Mesendoderm (in vitro differentiated cells): Measurements from ENCODE around the gene HAGHL.
"Not testable (repeated sequence)": the region's sequence is repeated elsewhere in the genome, so short reads cannot be mapped to it uniquely, and the experiment has no call there.

ENCODE experiments used
- DNase-seq: peaks from one replicate; pipeline ENCODE4 v3.0.0; 2013
- H2AK5ac ChIP-seq: 2 replicates; pipeline ENCODE4 v1.6.1; 2013; ENCODE audit warnings: low read length, inconsistent platforms
- H2BK120ac ChIP-seq: 2 replicates; pipeline ENCODE4 v1.6.1; 2013; ENCODE audit warnings: low read depth, mild to moderate bottlenecking, low read length, moderate library complexity, mixed read lengths
- H2BK15ac ChIP-seq: replicated peaks from 2 replicates; pipeline ENCODE4 v1.6.1; 2013; ENCODE audit warnings: low read depth, mild to moderate bottlenecking, moderate library complexity
- H2BK5ac ChIP-seq: 2 replicates; pipeline ENCODE4 v1.6.1; 2013; ENCODE audit warnings: low read length, inconsistent platforms
- H3K18ac ChIP-seq: 2 replicates; pipeline ENCODE4 v1.6.1; 2013; ENCODE audit warnings: mild to moderate bottlenecking, low read length, mixed read lengths
- H3K23ac ChIP-seq: one replicate; pipeline ENCODE4 v1.6.1; 2013; ENCODE audit warnings: low read length
- H3K27ac ChIP-seq: 2 replicates; pipeline ENCODE4 v1.5.1; 2013; ENCODE audit warnings: low read depth, mild to moderate bottlenecking, inconsistent platforms, low read length, moderate library complexity
- H3K27me3 ChIP-seq: 2 replicates; pipeline ENCODE4 v1.6.1; 2013; ENCODE audit warnings: low read length, control low read depth, mild to moderate bottlenecking, inconsistent platforms; ENCODE audit not compliant: insufficient read depth, poor library complexity
- H3K36me3 ChIP-seq: 2 replicates; pipeline ENCODE4 v1.6.1; 2013; ENCODE audit warnings: low read length, inconsistent platforms; ENCODE audit not compliant: control insufficient read depth, insufficient read depth
- H3K4ac ChIP-seq: one replicate; pipeline ENCODE4 v1.6.1; 2013; ENCODE audit warnings: low read depth, mild to moderate bottlenecking, low read length, moderate library complexity
- H3K4me1 ChIP-seq: 2 replicates; pipeline ENCODE4 v1.6.1; 2013; ENCODE audit warnings: low read depth, low read length, inconsistent platforms; ENCODE audit not compliant: control insufficient read depth
- H3K4me2 ChIP-seq: 2 replicates; pipeline ENCODE4 v1.6.1; 2013; ENCODE audit warnings: low read length
- H3K4me3 ChIP-seq: 2 replicates; pipeline ENCODE4 v1.5.1; 2013; ENCODE audit warnings: mild to moderate bottlenecking, low read length
- H3K56ac ChIP-seq: one replicate; pipeline ENCODE4 v1.6.1; 2013; ENCODE audit warnings: low read length
- H3K79me1 ChIP-seq: 2 replicates; pipeline ENCODE4 v1.6.1; 2013; ENCODE audit warnings: low read length, inconsistent platforms
- H3K79me2 ChIP-seq: 2 replicates; pipeline ENCODE4 v1.6.1; 2013; ENCODE audit warnings: mild to moderate bottlenecking, low read length; ENCODE audit not compliant: control insufficient read depth, insufficient read depth
- H3K9ac ChIP-seq: 2 replicates; pipeline ENCODE4 v1.6.1; 2013; ENCODE audit warnings: low read length, inconsistent platforms
- H4K5ac ChIP-seq: one replicate; pipeline ENCODE4 v1.6.1; 2013; ENCODE audit warnings: low read length
- H4K8ac ChIP-seq: one replicate; pipeline ENCODE4 v1.6.1; 2013; ENCODE audit warnings: low read depth, mild to moderate bottlenecking, control low read depth, low read length, moderate library complexity
- WGBS: extraction: QIAGEN DNeasy Blood & Tissue Kit; methylation state at CpG from one replicate; pipeline ENCODE4 v1.1.7; 2013; ENCODE audit warnings: low lambda C conversion rate, missing lambda C conversion rate; ENCODE audit not compliant: insufficient coverage; ENCODE audit errors: extremely low coverage; 5-methylcytosine and 5-hydroxymethylcytosine counted together

HAGHL gene

DNA sequence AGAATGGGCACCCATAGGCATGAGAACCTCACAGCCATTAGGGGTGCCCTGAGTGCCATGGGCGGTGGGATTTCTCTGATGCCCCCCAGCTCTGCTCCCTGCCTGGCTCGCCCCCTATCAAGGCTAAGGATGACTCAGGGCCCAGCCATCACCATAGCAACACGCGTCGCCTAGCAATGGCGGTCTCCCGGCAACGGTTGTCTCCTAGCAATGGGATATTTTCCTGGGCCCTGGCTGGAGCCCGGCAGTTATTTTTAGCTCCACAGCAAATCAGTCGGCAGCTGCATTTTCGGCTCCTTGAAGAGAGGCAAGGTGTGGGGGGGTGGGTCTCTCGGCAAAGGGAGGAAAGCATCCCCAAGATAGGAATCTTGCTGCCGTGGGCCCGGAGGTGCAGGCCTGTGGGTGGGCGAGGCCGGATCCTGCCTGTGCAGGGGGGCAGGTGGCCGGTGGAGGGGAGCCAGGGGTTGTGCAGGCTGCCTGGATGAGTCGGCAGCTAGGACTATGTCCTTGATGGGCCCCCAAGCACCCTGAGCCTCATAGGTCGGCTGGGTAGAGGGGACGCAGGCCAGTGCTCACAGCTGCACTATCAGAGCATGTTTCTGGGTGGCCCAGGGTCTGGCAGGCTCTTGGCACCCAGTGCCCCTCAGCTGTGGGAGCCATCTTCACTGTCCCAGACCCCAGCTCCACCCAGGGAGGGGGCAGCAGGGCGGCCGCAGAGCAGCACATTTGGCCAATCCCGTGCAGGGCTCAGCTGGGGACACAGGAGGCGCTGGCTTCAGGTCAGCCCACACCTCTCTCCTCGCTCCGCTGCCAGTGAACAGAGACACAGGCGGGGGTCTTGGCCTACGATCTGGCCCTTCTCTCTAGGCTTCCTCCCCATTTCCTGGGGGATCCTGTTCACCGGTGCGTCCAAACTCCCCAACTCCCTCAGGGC lies 17.1 kb upstream of the HAGHL start:
- H3K4me1 ChIP-seq: no peaks in the 10 kb centered on the region
- no peaks in the 10 kb centered on the region for H3K79me2 ChIP-seq
- H3K4ac ChIP-seq: no peak overlapping the region
- DNase-seq: peak; percentile 89
- H3K79me1 ChIP-seq: no peaks in the 10 kb centered on the region
- no peak overlapping the region for H2BK15ac ChIP-seq
- no peak overlapping the region for H2BK5ac ChIP-seq
- H4K5ac ChIP-seq: no peak overlapping the region
- no peak overlapping the region for H3K56ac ChIP-seq
- H3K27ac ChIP-seq: no peak overlapping the region
- no peak overlapping the region for H3K9ac ChIP-seq
- H3K4me2 ChIP-seq: no peak overlapping the region
- no peaks in the 10 kb centered on the region for H3K36me3 ChIP-seq
- H3K23ac ChIP-seq: no peak overlapping the region
- H3K4me3 ChIP-seq: no peak overlapping the region
- no CpG with 5 or more reads among the region's 30 CpGs for WGBS
- H2BK120ac ChIP-seq: no peak overlapping the region
- H2AK5ac ChIP-seq: no peak overlapping the region
- no peak overlapping the region for H3K18ac ChIP-seq
- no peak overlapping the region for H4K8ac ChIP-seq
- peaks cover 18% of the 10 kb centered on the region for H3K27me3 ChIP-seq

DNA sequence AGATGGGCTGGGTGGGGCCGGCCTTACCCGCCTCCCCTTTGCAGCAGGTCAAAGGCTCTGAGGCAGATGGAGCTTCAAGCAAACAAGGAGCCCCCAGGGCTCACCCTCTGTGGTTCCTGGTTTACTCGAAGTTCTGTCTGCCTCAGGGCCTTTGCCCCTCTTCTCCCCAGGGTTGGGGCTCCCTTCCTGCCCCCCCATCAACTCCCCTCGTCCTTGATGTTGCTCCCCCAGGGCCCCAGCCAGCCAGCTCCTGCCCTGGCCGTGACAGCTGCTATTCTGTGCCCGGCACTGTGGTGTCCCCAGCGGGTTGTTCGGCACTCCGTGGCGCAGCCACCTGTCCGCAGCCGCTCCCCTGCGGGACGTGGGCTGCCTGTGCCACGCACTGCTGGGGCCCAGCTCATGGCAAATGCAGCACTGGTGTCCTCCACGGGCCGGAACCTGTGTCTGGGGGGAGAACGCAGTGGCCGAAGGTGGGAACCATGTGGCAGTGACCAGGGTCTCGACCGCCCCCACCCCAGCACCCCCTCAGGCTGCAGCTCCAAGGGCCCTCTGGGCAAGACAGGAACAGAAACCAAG lies 16.3 kb upstream of the HAGHL start:
- no peak overlapping the region for H2BK15ac ChIP-seq
- H3K79me2 ChIP-seq: no peaks in the 10 kb centered on the region
- H4K5ac ChIP-seq: no peak overlapping the region
- no peaks in the 10 kb centered on the region for H3K79me1 ChIP-seq
- no peak overlapping the region for H3K23ac ChIP-seq
- no peak for DNase-seq
- no peak overlapping the region for H4K8ac ChIP-seq
- H2BK120ac ChIP-seq: no peak overlapping the region
- no peaks in the 10 kb centered on the region for H3K36me3 ChIP-seq
- no peak overlapping the region for H2AK5ac ChIP-seq
- WGBS: no CpG with 5 or more reads among the region's 21 CpGs
- H2BK5ac ChIP-seq: no peak overlapping the region
- no peak overlapping the region for H3K9ac ChIP-seq
- H3K4ac ChIP-seq: no peak overlapping the region
- H3K27me3 ChIP-seq: peaks cover 16% of the 10 kb centered on the region
- no peak overlapping the region for H3K4me3 ChIP-seq
- H3K4me2 ChIP-seq: no peak overlapping the region
- H3K18ac ChIP-seq: no peak overlapping the region
- no peak overlapping the region for H3K56ac ChIP-seq
- no peaks in the 10 kb centered on the region for H3K4me1 ChIP-seq
- H3K27ac ChIP-seq: no peak overlapping the region

- no peaks in the 10 kb centered on the region for H3K79me1 ChIP-seq
- no peak overlapping the region for H2BK120ac ChIP-seq
- no peaks in the 10 kb centered on the region for H3K36me3 ChIP-seq
- H3K27me3 ChIP-seq: peaks cover 18% of the 10 kb centered on the region
- H3K56ac ChIP-seq: no peak overlapping the region
- H2BK15ac ChIP-seq: no peak overlapping the region
- no peak overlapping the region for H3K18ac ChIP-seq
- no peaks in the 10 kb centered on the region for H3K79me2 ChIP-seq
- H2AK5ac ChIP-seq: no peak overlapping the region
- no peak for DNase-seq
- no peaks in the 10 kb centered on the region for H3K4me1 ChIP-seq
- no peak overlapping the region for H3K4me3 ChIP-seq
- H4K5ac ChIP-seq: no peak overlapping the region
- no peak overlapping the region for H3K23ac ChIP-seq
- no peak overlapping the region for H2BK5ac ChIP-seq
- H3K4me2 ChIP-seq: no peak overlapping the region
- no peak overlapping the region for H3K9ac ChIP-seq
- H3K4ac ChIP-seq: no peak overlapping the region
- no CpG with 5 or more reads among the region's 12 CpGs for WGBS
- H4K8ac ChIP-seq: no peak overlapping the region
- no peak overlapping the region for H3K27ac ChIP-seq
Observed at GRCh38 chr16:711084-711483, 15.8 kb upstream of the HAGHL start.

- H2AK5ac ChIP-seq: no peak overlapping the region
- H2BK120ac ChIP-seq: no peak overlapping the region
- H2BK15ac ChIP-seq: no peak overlapping the region
- H3K9ac ChIP-seq: no peak overlapping the region
- no peaks in the 10 kb centered on the region for H3K36me3 ChIP-seq
- H3K23ac ChIP-seq: no peak overlapping the region
- no peak overlapping the region for H4K5ac ChIP-seq
- no peak overlapping the region for H3K18ac ChIP-seq
- no peak overlapping the region for H3K56ac ChIP-seq
- no peak overlapping the region for H3K4ac ChIP-seq
- H3K27ac ChIP-seq: no peak overlapping the region
- DNase-seq: peak; percentile 75
- H3K4me2 ChIP-seq: no peak overlapping the region
- H3K4me3 ChIP-seq: no peak overlapping the region
- no peak overlapping the region for H4K8ac ChIP-seq
- no CpG with 5 or more reads among the region's 25 CpGs for WGBS
- H3K27me3 ChIP-seq: peaks cover 12% of the 10 kb centered on the region
- H3K79me1 ChIP-seq: no peaks in the 10 kb centered on the region
- H3K79me2 ChIP-seq: no peaks in the 10 kb centered on the region
- no peak overlapping the region for H2BK5ac ChIP-seq
- H3K4me1 ChIP-seq: no peaks in the 10 kb centered on the region
Observed at GRCh38 chr16:711548-712320, 15.2 kb upstream of the HAGHL start.

GRCh38 chr16:712740-713250 lies 14.1 kb upstream of the HAGHL start:
- not testable (repeated sequence) for H3K9ac ChIP-seq, H2BK120ac ChIP-seq, H2BK5ac ChIP-seq, H3K27ac ChIP-seq, H2BK15ac ChIP-seq, H3K4me3 ChIP-seq, H3K36me3 ChIP-seq, H3K4me1 ChIP-seq, H3K79me1 ChIP-seq, H2AK5ac ChIP-seq, H3K23ac ChIP-seq, H3K18ac ChIP-seq, H3K56ac ChIP-seq, H3K4me2 ChIP-seq, H3K27me3 ChIP-seq, H4K5ac ChIP-seq, H3K79me2 ChIP-seq, H3K4ac ChIP-seq, H4K8ac ChIP-seq
- WGBS: no CpG with 5 or more reads among the region's 13 CpGs
- peak; percentile 97 for DNase-seq
